Measurements from ENCODE around the gene SLC37A1. TPM values are rescaled to one million over a fixed set of nuclear protein-coding genes. Genes with fewer than 3 reads are reported as not detected.

The SLC37A1 gene
- total and polyA plus RNA-seq, 2 donors from 2014 or later: 3.4 to 21.8 TPM

GRCh38 chr21:42518626-42519025 is 5.0 kb downstream of the SLC37A1 start:
- H3K9ac ChIP-seq (ENCODE audit: low read length in 3 of 3): no peak overlapping the region
- peaks cover 0 to 5% (median 0%) of the 10 kb centered on the region in 3 donors for H3K36me3 ChIP-seq (ENCODE audit: control insufficient read depth in 2 of 3, insufficient read depth in 3 of 3, low read length in 3 of 3)
- H3K4me3 ChIP-seq (ENCODE audit: low read length in 3 of 3): no peak overlapping the region
- H3K27ac ChIP-seq (ENCODE audit: low read depth in 2 of 2, low read length in 2 of 2): no peak overlapping the region
- no peak for TF ChIP-seq CTCF (IDR thresholded peaks at IDR 0.05; ENCODE audit: borderline replicate concordance, extremely low read depth, insufficient read depth)
- H3K27me3 ChIP-seq (ENCODE audit: control insufficient read depth, insufficient read depth, low read length): no peaks in the 10 kb centered on the region
- intact Hi-C loops (cut with DNase I): no loop called here
- FAIRE-seq (no peak), DNase-seq (peak in 1 of 5 donors; percentile 9)
- peaks cover 0 to 4% (median 3%) of the 10 kb centered on the region in 3 donors for H3K4me1 ChIP-seq (ENCODE audit: control insufficient read depth in 2 of 3, insufficient read depth in 2 of 3, low read depth in 1 of 3, low read length in 3 of 3)
- no peaks in the 10 kb centered on the region for H3K9me3 ChIP-seq (ENCODE audit: control insufficient read depth in 2 of 3, insufficient read depth in 1 of 3, low read length in 3 of 3)

DNA sequence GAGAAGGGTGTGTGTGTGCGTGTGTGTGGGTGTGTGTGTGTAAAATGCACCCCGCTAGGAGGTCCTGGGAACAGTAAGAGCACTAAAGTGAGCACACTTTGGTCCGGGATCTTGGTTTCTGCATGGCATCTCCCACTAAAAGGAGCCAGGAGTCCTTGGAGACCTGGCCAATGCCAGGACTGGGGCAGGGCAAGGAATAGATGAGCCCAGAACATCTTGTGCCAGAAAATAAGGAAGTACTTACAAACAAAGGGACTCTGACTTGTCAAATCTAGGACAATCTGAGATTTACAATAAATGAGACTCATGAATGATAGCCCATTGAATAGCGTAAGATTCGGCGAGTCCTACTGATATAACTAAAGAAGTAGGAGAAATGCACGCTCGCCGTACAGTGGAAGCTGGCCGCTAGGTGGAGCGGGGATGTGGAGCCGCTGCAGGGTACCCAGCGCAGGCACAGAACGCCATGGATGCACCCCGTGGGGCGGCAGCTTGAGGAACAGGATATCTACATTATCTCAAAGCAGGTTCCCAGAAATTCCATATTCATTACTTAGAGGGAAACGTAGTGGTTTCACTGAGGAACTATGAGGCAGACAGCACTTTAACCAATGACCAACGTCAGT is 7.1 kb downstream of the SLC37A1 start:
- H3K9ac ChIP-seq (ENCODE audit: low read length in 3 of 3): no peak overlapping the region
- no peaks in the 10 kb centered on the region for H3K27me3 ChIP-seq (ENCODE audit: control insufficient read depth, insufficient read depth, low read length)
- TF ChIP-seq CTCF (IDR thresholded peaks at IDR 0.05; ENCODE audit: borderline replicate concordance, extremely low read depth, insufficient read depth): no peak
- H3K36me3 ChIP-seq (ENCODE audit: control insufficient read depth in 2 of 3, insufficient read depth in 3 of 3, low read length in 3 of 3): peaks cover 0 to 5% (median 0%) of the 10 kb centered on the region in 3 donors
- no peak overlapping the region for H3K4me3 ChIP-seq (ENCODE audit: low read length in 3 of 3)
- FAIRE-seq (no peak), DNase-seq (peak in 1 of 5 donors; percentile 42)
- intact Hi-C loops (cut with DNase I): no loop called here
- H3K27ac ChIP-seq (ENCODE audit: low read depth in 2 of 2, low read length in 2 of 2): no peak overlapping the region
- H3K4me1 ChIP-seq (ENCODE audit: control insufficient read depth in 2 of 3, insufficient read depth in 2 of 3, low read depth in 1 of 3, low read length in 3 of 3): peaks cover 0 to 14% (median 1%) of the 10 kb centered on the region in 3 donors
- no peaks in the 10 kb centered on the region for H3K9me3 ChIP-seq (ENCODE audit: control insufficient read depth in 2 of 3, insufficient read depth in 1 of 3, low read length in 3 of 3)

- H3K27me3 ChIP-seq (ENCODE audit: control insufficient read depth, insufficient read depth, low read length): no peaks in the 10 kb centered on the region
- H3K4me3 ChIP-seq (ENCODE audit: low read length in 3 of 3): no peak overlapping the region
- no peaks in the 10 kb centered on the region for H3K9me3 ChIP-seq (ENCODE audit: control insufficient read depth in 2 of 3, insufficient read depth in 1 of 3, low read length in 3 of 3)
- intact Hi-C loops (cut with DNase I): no loop called here
- H3K36me3 ChIP-seq (ENCODE audit: control insufficient read depth in 2 of 3, insufficient read depth in 3 of 3, low read length in 3 of 3): peaks cover 0 to 5% (median 0%) of the 10 kb centered on the region in 3 donors
- no peak overlapping the region for H3K27ac ChIP-seq (ENCODE audit: low read depth in 2 of 2, low read length in 2 of 2)
- peaks cover 0 to 14% (median 5%) of the 10 kb centered on the region in 3 donors for H3K4me1 ChIP-seq (ENCODE audit: control insufficient read depth in 2 of 3, insufficient read depth in 2 of 3, low read depth in 1 of 3, low read length in 3 of 3)
- peak in 1 of 5 donors; percentile 2 for DNase-seq
- no peak overlapping the region for H3K9ac ChIP-seq (ENCODE audit: low read length in 3 of 3)
- TF ChIP-seq CTCF (IDR thresholded peaks at IDR 0.05; ENCODE audit: borderline replicate concordance, extremely low read depth, insufficient read depth): no peak
- no peak for FAIRE-seq
These were observed 7.7 kb downstream of the SLC37A1 start for GRCh38 chr21:42521384-42521783.

Data from kidney (tissue), 14 donors.